Liver (tissue), 9 donors: ENCODE results near the gene UBTF. TPM values are rescaled to one million over a fixed set of nuclear protein-coding genes. Genes with fewer than 3 reads are reported as not detected.

Source experiments
- DNase-seq: peaks from one replicate; pipeline ENCODE4 v3.0.0-alpha.2; 2017; ENCODE audit warnings: low spot score
- H3K27ac ChIP-seq, 2 donors: one replicate each; pipeline ENCODE4 v1.7.0; 2013; ENCODE audit warnings: inconsistent platforms in 2 of 2, low read length in 2 of 2, control low read depth in 1 of 2, low read depth in 1 of 2, mild to moderate bottlenecking in 1 of 2
- H3K27me3 ChIP-seq, 4 donors: one replicate each; pipeline versions ENCODE4 v1.6.1 to v1.7.0; 2013; ENCODE audit warnings: low read length in 3 of 4, inconsistent platforms in 1 of 4, mild to moderate bottlenecking in 1 of 4, moderate library complexity in 1 of 4; ENCODE audit not compliant: control insufficient read depth in 4 of 4, insufficient read depth in 4 of 4
- H3K36me3 ChIP-seq, 4 donors: one replicate each; pipeline versions ENCODE4 v1.6.1 to v1.7.0; 2013; ENCODE audit warnings: low read length in 3 of 4, mild to moderate bottlenecking in 3 of 4, low read depth in 1 of 4, moderate library complexity in 1 of 4; ENCODE audit not compliant: control insufficient read depth in 4 of 4, insufficient read depth in 3 of 4
- H3K4me1 ChIP-seq, 4 donors: one replicate each; pipeline versions ENCODE4 v1.6.1 to v1.7.0; 2013; ENCODE audit warnings: low read length in 3 of 4, mild to moderate bottlenecking in 3 of 4, moderate library complexity in 1 of 4; ENCODE audit not compliant: control insufficient read depth in 4 of 4, insufficient read depth in 4 of 4
- H3K4me3 ChIP-seq, 3 donors: one replicate each; pipeline versions ENCODE4 v1.6.1 to v1.7.0; 2013; ENCODE audit warnings: low read length in 3 of 3, control low read depth in 1 of 3, low read depth in 1 of 3, mild to moderate bottlenecking in 1 of 3
- H3K9ac ChIP-seq, 2 donors: one replicate each; pipeline ENCODE4 v1.7.0; 2013; ENCODE audit warnings: low read length in 2 of 2, mild to moderate bottlenecking in 2 of 2, moderate library complexity in 2 of 2, control low read depth in 1 of 2, low read depth in 1 of 2
- H3K9me3 ChIP-seq, 4 donors: one replicate each; pipeline versions ENCODE4 v1.6.1 to v1.7.0; 2013; ENCODE audit warnings: low read length in 3 of 4; ENCODE audit not compliant: control insufficient read depth in 4 of 4
- ATF3 ChIP-seq: IDR thresholded peaks from 2 replicates; pipeline ENCODE4 v1.6.1; 2016; ENCODE audit warnings: antibody characterized with exemption
- CTCF ChIP-seq: fragments of 150-350 bp; IDR thresholded peaks from 2 replicates; pipeline ENCODE4 v1.5.1; 2017; ENCODE audit warnings: improper control_type of control experiment, low read depth, low read length; ENCODE audit not compliant: missing input control
- EGR1 ChIP-seq, 2 donors: IDR thresholded peaks; 2 replicates each; pipeline ENCODE4 v1.6.1; 2016 to 2018; ENCODE audit warnings: antibody characterized with exemption in 2 of 2, low read depth in 2 of 2
- FOXA1 ChIP-seq: IDR thresholded peaks from 2 replicates; pipeline ENCODE4 v1.6.1; 2016; ENCODE audit warnings: antibody characterized with exemption
- FOXA2 ChIP-seq: IDR thresholded peaks from 2 replicates; pipeline ENCODE4 v1.6.1; 2016; ENCODE audit warnings: antibody characterized with exemption
- GABPA ChIP-seq, 2 donors: IDR thresholded peaks in 1 of 2; conservative IDR thresholded peaks in 1 of 2; 2 replicates each; pipeline ENCODE4 v1.6.1; 2016; ENCODE audit warnings: antibody characterized with exemption in 2 of 2, mild to moderate bottlenecking in 1 of 2, moderate library complexity in 1 of 2
- HNF4A ChIP-seq, 2 donors: conservative IDR thresholded peaks; 2 replicates each; pipeline ENCODE4 v1.6.1; 2016; ENCODE audit warnings: antibody characterized with exemption in 2 of 2, mild to moderate bottlenecking in 2 of 2
- HNF4G ChIP-seq: IDR thresholded peaks from 2 replicates; pipeline ENCODE4 v1.6.1; 2016; ENCODE audit warnings: antibody characterized with exemption
- JUND ChIP-seq, 2 donors: IDR thresholded peaks; 2 replicates each; pipeline ENCODE4 v1.6.1; 2016; ENCODE audit warnings: antibody characterized with exemption in 2 of 2
- MAX ChIP-seq: IDR thresholded peaks from 2 replicates; pipeline ENCODE4 v1.6.1; 2016; ENCODE audit warnings: antibody characterized with exemption
- NR2F2 ChIP-seq: IDR thresholded peaks from 2 replicates; pipeline ENCODE4 v1.6.1; 2016; ENCODE audit warnings: antibody characterized with exemption
- RAD21 ChIP-seq, 2 donors: IDR thresholded peaks; 2 replicates each; pipeline ENCODE4 v1.6.1; 2016; ENCODE audit warnings: antibody characterized with exemption in 2 of 2, mild to moderate bottlenecking in 2 of 2
- REST ChIP-seq: IDR thresholded peaks from 2 replicates; pipeline ENCODE4 v1.6.1; 2016; ENCODE audit warnings: antibody characterized with exemption, mild to moderate bottlenecking
- RXRA ChIP-seq, 2 donors: IDR thresholded peaks; 2 replicates each; pipeline ENCODE4 v1.6.1; 2017 to 2018; ENCODE audit warnings: antibody characterized with exemption in 2 of 2, mild to moderate bottlenecking in 1 of 2
- SP1 ChIP-seq: IDR thresholded peaks from 2 replicates; pipeline ENCODE4 v1.6.1; 2018; ENCODE audit warnings: antibody characterized with exemption, mild to moderate bottlenecking
- TAF1 ChIP-seq: conservative IDR thresholded peaks from 2 replicates; pipeline ENCODE4 v1.6.1; 2016; ENCODE audit warnings: antibody characterized with exemption, mild to moderate bottlenecking
- YY1 ChIP-seq: IDR thresholded peaks from 2 replicates; pipeline ENCODE4 v1.6.1; 2016; ENCODE audit warnings: antibody characterized with exemption, mild to moderate bottlenecking
- ZBTB33 ChIP-seq: IDR thresholded peaks from 2 replicates; pipeline ENCODE4 v1.6.1; 2016; ENCODE audit warnings: antibody characterized with exemption
- WGBS: extraction: QIAGEN DNeasy Blood & Tissue Kit; methylation state at CpG from one replicate; pipeline ENCODE4 v1.1.7; 2013; 5-methylcytosine and 5-hydroxymethylcytosine counted together
- polyA plus RNA-seq, 2 donors: library from polyadenylated mRNA; stranded (reverse) in 1 of 2; unstranded in 1 of 2; fragments of 200-250 nt in 1 of 2; fragments of >200 nt in 1 of 2; fragmentation: Nextera tagmentation in 1 of 2; extraction: Ambion mirVana in 1 of 2; gene quantifications; one replicate each; pipeline versions ENCODE4 v1.2.1 to v1.2.3, GENCODE V29; 2013 to 2015
- total RNA-seq, 2 donors: library from RNA; depleted of rRNA; stranded (reverse); fragments of >200 nt; gene quantifications; one replicate each; pipeline ENCODE4 v1.2.3, GENCODE V29; 2014
- donor health status: healthy.
- donor health status: healthy.
- donor health status: healthy.
- donor health status: healthy.
- donor health status: healthy.

UBTF gene
- total and polyA plus RNA-seq, 4 donors = 12.5 to 39.6 (median 23.9) TPM

- TF ChIP-seq REST = no peak
- no peak for TF ChIP-seq ATF3
- TF ChIP-seq FOXA1 = no peak
- no peak for TF ChIP-seq NR2F2
- TF ChIP-seq RAD21 (IDR thresholded peaks at IDR 0.05) = no peak
- TF ChIP-seq HNF4A (conservative IDR thresholded peaks at IDR 0.05) = no peak
- TF ChIP-seq RXRA (IDR thresholded peaks at IDR 0.05) = no peak
- TF ChIP-seq YY1 = no peak
Measured at GRCh38 chr17:44193326-44194084, 26.0 kb downstream of the UBTF start (continued).

DNA sequence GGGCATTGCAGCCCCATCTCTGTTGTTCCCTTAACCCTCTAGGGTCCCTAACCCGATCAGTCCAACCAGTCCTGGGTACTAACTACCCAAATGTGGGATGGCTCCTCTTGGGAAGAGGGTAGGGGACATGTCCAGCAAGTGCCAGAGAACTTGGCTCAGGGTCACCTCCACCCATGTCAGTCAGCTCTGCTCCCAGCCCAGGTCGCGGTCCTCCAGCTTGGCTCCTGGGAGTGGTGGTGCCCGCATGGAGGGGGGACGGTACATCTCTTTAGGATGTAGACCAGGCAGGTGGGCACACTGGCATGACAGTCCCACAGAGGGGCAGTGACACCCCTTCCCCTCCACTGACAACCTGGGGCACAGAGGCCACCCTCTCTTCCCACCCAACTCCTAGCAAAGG lies 26.7 kb downstream of the UBTF start:
- Histone ChIP-seq H3K36me3 (peaks cover 9 to 49% (median 34%) of the 10 kb centered on the region in 4 donors), H3K9ac (no peak overlapping the region), H3K4me1 (peaks cover 0 to 9% (median 6%) of the 10 kb centered on the region in 4 donors), H3K4me3 (no peak overlapping the region), H3K27ac (no peak overlapping the region), H3K9me3 (no peaks in the 10 kb centered on the region), H3K27me3 (no peaks in the 10 kb centered on the region)
- no peak for DNase-seq
- TF ChIP-seq JUND (IDR thresholded peaks at IDR 0.05) (no peak), RXRA (IDR thresholded peaks at IDR 0.05) (no peak), RAD21 (IDR thresholded peaks at IDR 0.05) (no peak), FOXA2 (no peak), ZBTB33 (no peak), NR2F2 (no peak), YY1 (no peak), REST (no peak), HNF4A (conservative IDR thresholded peaks at IDR 0.05) (no peak), TAF1 (no peak), FOXA1 (no peak), SP1 (no peak), GABPA (IDR thresholded peaks at IDR 0.05 in 1 of 2, conservative IDR thresholded peaks at IDR 0.05 in 1 of 2) (no peak), ATF3 (no peak), HNF4G (no peak), EGR1 (IDR thresholded peaks at IDR 0.05; ENCODE audit: low read depth in 2 of 2) (no peak), CTCF (no peak), MAX (no peak)
- WGBS = 95% methylated on average over 5 of the region's 5 CpGs
